HCT116 (cell line): ENCODE measurements around the gene RASAL2. TPM values are rescaled to one million over a fixed set of nuclear protein-coding genes. Genes with fewer than 3 reads are reported as not detected.

Source experiments
- ATAC-seq: fragments of 200-7000 bp; cut with Tn5 transposase; 2 replicates; pipeline ENCODE4 v1.9.1; 2020; ENCODE audit warnings: mild to moderate bottlenecking, moderate library complexity
- BruUV-seq: library from RNA; stranded (reverse); fragments of 400-500 nt; replicated peaks from 2 replicates; lab custom pipeline; 2021; lab: Mats Ljungman, UMichigan
- CTCF ChIA-PET: fragments of 300-600 bp; sonication (Branson Sonifier 250); formaldehyde crosslinking; loops from one replicate; lab custom pipeline; 2021; ENCODE audit warnings: antibody characterized with exemption; lab: Charles Lee
- POLR2A ChIA-PET: fragments of 300-600, 350-600 bp; sonication (Branson Sonifier 250); formaldehyde crosslinking; loops from one replicate; lab custom pipeline; 2021; ENCODE audit warnings: antibody characterized with exemption; lab: Charles Lee
- RAD21 ChIA-PET, 2 experiments: fragments of 300-600 bp; sonication (Branson Sonifier 250); formaldehyde crosslinking; loops; one replicate each; lab custom pipeline; 2023; ENCODE audit warnings: low total read pairs in 2 of 2; ENCODE audit not compliant: uncharacterized antibody in 2 of 2, unreplicated experiment in 2 of 2, low non-redundant PET in 1 of 2; lab: Charles Lee
- DNase-seq: peaks from one replicate; pipeline ENCODE4 v3.0.0-alpha.2; 2010; ENCODE audit warnings: low read depth, low spot score
- H2AFZ ChIP-seq: fragments of 200-600 bp; shearing (Covaris generic), sonication (generic); 2 replicates; pipeline ENCODE4 v1.6.1; 2017; ENCODE audit warnings: low read depth, mixed run types, mixed read lengths, antibody characterized with exemption, low read length; ENCODE audit not compliant: poor library complexity, severe bottlenecking
- H3K27ac ChIP-seq: 2 replicates; pipeline ENCODE4 v1.5.1; 2012; ENCODE audit warnings: low read depth, low read length
- H3K27me3 ChIP-seq: fragments of 200-600 bp; sonication (generic); 2 replicates; pipeline ENCODE4 v1.6.1; 2016; ENCODE audit warnings: mixed run types, low read length, mixed read lengths; ENCODE audit not compliant: insufficient read depth
- H3K36me3 ChIP-seq, 2 experiments: fragments of 200-500 bp in 1 of 2; fragments of 200-600 bp in 1 of 2; sonication (Bioruptor generic) in 1 of 2; sonication (generic) in 1 of 2; 2 replicates each; pipeline versions ENCODE4 v1.5.1 to v1.6.1; 2014 to 2016; ENCODE audit warnings: low read length in 2 of 2, inconsistent platforms in 1 of 2, mixed read lengths in 1 of 2, mixed run types in 1 of 2; ENCODE audit not compliant: insufficient read depth in 2 of 2, control insufficient read depth in 1 of 2
- H3K4me1 ChIP-seq, 2 experiments: fragments of 200-600 bp in 1 of 2; sonication (generic) in 1 of 2; 2 replicates each; pipeline versions ENCODE4 v1.5.1 to v1.6.1; 2012 to 2017; ENCODE audit warnings: low read length in 2 of 2, inconsistent platforms in 1 of 2, mild to moderate bottlenecking in 1 of 2, mixed read lengths in 1 of 2, mixed run types in 1 of 2, moderate library complexity in 1 of 2; ENCODE audit not compliant: insufficient read depth in 2 of 2, control insufficient read depth in 1 of 2
- H3K4me2 ChIP-seq: fragments of 200-600 bp; sonication (generic); 2 replicates; pipeline ENCODE4 v1.6.1; 2017; ENCODE audit warnings: mixed run types, low read length, mixed read lengths
- H3K4me3 ChIP-seq, 2 experiments: fragments of 200-600 bp in 1 of 2; sonication (generic) in 1 of 2; replicated peaks in 1 of 2; 2 replicates each; pipeline ENCODE4 v1.5.1; 2011 to 2016; ENCODE audit warnings: low read length in 2 of 2, control low read depth in 1 of 2, low read depth in 1 of 2, mild to moderate bottlenecking in 1 of 2, mixed read lengths in 1 of 2, mixed run types in 1 of 2
- H3K79me2 ChIP-seq: fragments of 200-600 bp; sonication (generic); 2 replicates; pipeline ENCODE4 v1.6.1; 2017; ENCODE audit warnings: mild to moderate bottlenecking, mixed run types, low read length, moderate library complexity, mixed read lengths; ENCODE audit not compliant: insufficient read depth
- H3K9ac ChIP-seq: fragments of 200-600 bp; sonication (generic); 2 replicates; pipeline ENCODE4 v1.6.1; 2016; ENCODE audit warnings: low read length, mixed read lengths
- H3K9me2 ChIP-seq: fragments of 200-600 bp; sonication (generic), shearing (Covaris generic); 2 replicates; pipeline ENCODE4 v1.6.1; 2017; ENCODE audit warnings: mixed run types, mild to moderate bottlenecking, moderate library complexity; ENCODE audit not compliant: insufficient read depth
- H3K9me3 ChIP-seq, 2 experiments: fragments of 200-500 bp in 1 of 2; fragments of 200-600 bp in 1 of 2; sonication (Bioruptor generic) in 1 of 2; sonication (generic) in 1 of 2; 2 replicates each; pipeline ENCODE4 v1.6.1; 2014 to 2017; ENCODE audit warnings: low read length in 2 of 2, mixed read lengths in 2 of 2, inconsistent platforms in 1 of 2, low read depth in 1 of 2, mild to moderate bottlenecking in 1 of 2, mixed run types in 1 of 2, moderate library complexity in 1 of 2; ENCODE audit not compliant: control insufficient read depth in 1 of 2, insufficient read depth in 1 of 2
- H4K20me1 ChIP-seq: fragments of 200-600 bp; sonication (generic), shearing (Covaris generic); 2 replicates; pipeline ENCODE4 v1.6.1; 2017; ENCODE audit warnings: mixed run types, mild to moderate bottlenecking, moderate library complexity; ENCODE audit not compliant: insufficient read depth
- ATF3 ChIP-seq: IDR thresholded peaks from 2 replicates; pipeline ENCODE4 v1.6.1; 2012
- CEBPB ChIP-seq: IDR thresholded peaks from 2 replicates; pipeline ENCODE4 v1.6.1; 2012; ENCODE audit warnings: low read depth
- EGR1 ChIP-seq: IDR thresholded peaks from 2 replicates; pipeline ENCODE4 v1.6.1; 2012; ENCODE audit warnings: low read depth
- POLR2A ChIP-seq: IDR thresholded peaks from 2 replicates; pipeline ENCODE4 v1.7.0; 2011; ENCODE audit warnings: borderline replicate concordance; ENCODE audit not compliant: insufficient read depth, insufficient read length; ENCODE audit errors: extremely low read depth
- RAD21 ChIP-seq: IDR thresholded peaks from 2 replicates; pipeline ENCODE4 v1.6.1; 2012; ENCODE audit warnings: low read depth, mild to moderate bottlenecking
- REST ChIP-seq: IDR thresholded peaks from 2 replicates; pipeline ENCODE4 v1.6.1; 2012; ENCODE audit warnings: low read depth
- SIN3A ChIP-seq: IDR thresholded peaks from 2 replicates; pipeline ENCODE4 v1.6.1; 2012; ENCODE audit warnings: low read depth
- SP1 ChIP-seq: IDR thresholded peaks from 2 replicates; pipeline ENCODE4 v1.6.1; 2012; ENCODE audit warnings: low read depth
- ZBTB33 ChIP-seq: IDR thresholded peaks from 2 replicates; pipeline ENCODE4 v1.6.1; 2011; ENCODE audit warnings: mild to moderate bottlenecking, low read length, moderate library complexity; ENCODE audit not compliant: insufficient replicate concordance; ENCODE audit errors: extremely low read depth
- intact Hi-C: fragments of 100-400 bp; cut with micrococcal nuclease; formaldehyde crosslinking; loops from 2 replicates; pipeline ENCODE4 v1.10.0; 2022
- total RNA-seq: library from RNA; stranded (reverse); gene quantifications from one replicate; pipeline ENCODE4 v1.2.1, GENCODE V29; 2021; ENCODE audit not compliant: unreplicated experiment

Gene RASAL2
- total RNA-seq, 1 experiment from 2014 or later, result 11.7 TPM

GRCh38 chr1:178071811-178072210, 22.1 kb upstream of the RASAL2 start (continued):
- TF ChIP-seq ZBTB33, result no peak
- no peak for TF ChIP-seq POLR2A
- TF ChIP-seq EGR1, result no peak
- no peak for TF ChIP-seq ATF3
- TF ChIP-seq CEBPB, result no peak
- no peak for TF ChIP-seq RAD21
- no peak for TF ChIP-seq SP1
- no peak for TF ChIP-seq REST
- TF ChIP-seq SIN3A, result no peak

GRCh38 chr1:178072326-178072725, 21.6 kb upstream of the RASAL2 start:
- no TSS peak for BruUV-seq
- intact Hi-C loops, result no loop called here

More at GRCh38 chr1:178072326-178072725, 21.6 kb upstream of the RASAL2 start:
- Histone ChIP-seq H3K9me3 (no peaks in the 10 kb centered on the region), H3K4me2 (no peak overlapping the region), H3K4me3 (no peak overlapping the region), H3K9ac (no peak overlapping the region), H3K9me2 (no peaks in the 10 kb centered on the region), H4K20me1 (no peaks in the 10 kb centered on the region), H3K36me3 (no peaks in the 10 kb centered on the region), H3K27me3 (no peaks in the 10 kb centered on the region), H2AFZ (no peak overlapping the region), H3K27ac (no peak overlapping the region), H3K4me1 (no peaks in the 10 kb centered on the region), H3K79me2 (no peaks in the 10 kb centered on the region)
- DNase-seq, result no peak
- ChIA-PET POLR2A (no interaction called here), RAD21 (no interaction called here), CTCF (no interaction called here)
- ATAC-seq, result no peak
- TF ChIP-seq POLR2A, result no peak
- no peak for TF ChIP-seq REST
